ENCODE results near the gene FKBP9. TPM values are rescaled to one million over a fixed set of nuclear protein-coding genes. Genes with fewer than 3 reads are reported as not detected.

Gene FKBP9
- polyA plus RNA-seq, 1 donor from 2014 or later = 2.8 TPM

GRCh38 chr7:33050535-33051318 is 93.5 kb downstream of the FKBP9 start:
- no peak for TF ChIP-seq REST (IDR thresholded peaks at IDR 0.05; ENCODE audit: borderline replicate concordance)
- TF ChIP-seq EZH2 (IDR thresholded peaks at IDR 0.05; ENCODE audit: borderline replicate concordance, insufficient read depth, low read length, poor library complexity, severe bottlenecking) = no peak
- peak; percentile 78 for TF ChIP-seq RAD21 (conservative IDR thresholded peaks at IDR 0.05)
- TF ChIP-seq CTCF (IDR thresholded peaks at IDR 0.05; ENCODE audit: poor library complexity, severe bottlenecking) = peak; percentile 75
- no peak for TF ChIP-seq MXI1 (conservative IDR thresholded peaks at IDR 0.05; ENCODE audit: poor library complexity, severe bottlenecking)
- TF ChIP-seq EP300 (conservative IDR thresholded peaks at IDR 0.05; ENCODE audit: poor library complexity, severe bottlenecking) = no peak
- no peak for TF ChIP-seq TAF1 (IDR thresholded peaks at IDR 0.05; ENCODE audit: low read depth)
- TF ChIP-seq SMC3 (conservative IDR thresholded peaks at IDR 0.05; ENCODE audit: poor library complexity) = peak; percentile 81
- no peak for TF ChIP-seq POLR2AphosphoS5 (IDR thresholded peaks at IDR 0.05)
- Histone ChIP-seq H4K20me1 (ENCODE audit: insufficient read depth) (no peaks in the 10 kb centered on the region), H3K9me3 (ENCODE audit: low read length) (no peaks in the 10 kb centered on the region), H3K27ac (ENCODE audit: low read length) (no peak overlapping the region), H3K9ac (ENCODE audit: low read length) (no peak overlapping the region), H2AFZ (ENCODE audit: low read depth, low read length) (no peak overlapping the region), H3K36me3 (ENCODE audit: insufficient read depth, low read length) (no peaks in the 10 kb centered on the region), H3K9me2 (ENCODE audit: insufficient read depth, low read length) (no peaks in the 10 kb centered on the region), H3K4me3 (ENCODE audit: low read length) (no peak overlapping the region), H3K4me2 (ENCODE audit: low read length) (no peak overlapping the region), H3F3A (ENCODE audit: insufficient read depth, low read length, poor library complexity, severe bottlenecking) (no peaks in the 10 kb centered on the region), H3K79me2 (replicated peaks; ENCODE audit: insufficient read depth, low read length) (peaks cover 68% of the 10 kb centered on the region), H3K27me3 (ENCODE audit: insufficient read depth, low read depth, low read length) (no peaks in the 10 kb centered on the region)

GRCh38 chr7:33053721-33054120 is 96.5 kb downstream of the FKBP9 start:
- Histone ChIP-seq H3K79me2 (replicated peaks; ENCODE audit: insufficient read depth, low read length) (peaks cover 70% of the 10 kb centered on the region), H3K9me2 (ENCODE audit: insufficient read depth, low read length) (no peaks in the 10 kb centered on the region), H3K9me3 (ENCODE audit: low read length) (no peaks in the 10 kb centered on the region), H3F3A (ENCODE audit: insufficient read depth, low read length, poor library complexity, severe bottlenecking) (no peaks in the 10 kb centered on the region), H3K4me2 (ENCODE audit: low read length) (no peak overlapping the region), H3K36me3 (ENCODE audit: insufficient read depth, low read length) (no peaks in the 10 kb centered on the region), H3K27me3 (ENCODE audit: insufficient read depth, low read depth, low read length) (no peaks in the 10 kb centered on the region), H3K4me3 (ENCODE audit: low read length) (no peak overlapping the region), H3K27ac (ENCODE audit: low read length) (no peak overlapping the region), H3K9ac (ENCODE audit: low read length) (no peak overlapping the region), H2AFZ (ENCODE audit: low read depth, low read length) (no peak overlapping the region), H4K20me1 (ENCODE audit: insufficient read depth) (no peaks in the 10 kb centered on the region)
- TF ChIP-seq TAF1 (IDR thresholded peaks at IDR 0.05; ENCODE audit: low read depth) (no peak), MXI1 (conservative IDR thresholded peaks at IDR 0.05; ENCODE audit: poor library complexity, severe bottlenecking) (no peak), POLR2AphosphoS5 (IDR thresholded peaks at IDR 0.05) (no peak), RAD21 (conservative IDR thresholded peaks at IDR 0.05) (no peak), REST (IDR thresholded peaks at IDR 0.05; ENCODE audit: borderline replicate concordance) (no peak), EP300 (conservative IDR thresholded peaks at IDR 0.05; ENCODE audit: poor library complexity, severe bottlenecking) (no peak), SMC3 (conservative IDR thresholded peaks at IDR 0.05; ENCODE audit: poor library complexity) (no peak), CTCF (IDR thresholded peaks at IDR 0.05; ENCODE audit: poor library complexity, severe bottlenecking) (no peak)

Data from neural cell (in vitro differentiated cells).